Measurements from ENCODE around the gene SUGCT.

GRCh38 chr7:40230101-40230500, 95.3 kb downstream of the SUGCT start:
- no peak for TF ChIP-seq CTCF (IDR thresholded peaks at IDR 0.05; ENCODE audit: borderline replicate concordance, extremely low read depth, low read length, poor library complexity, severe bottlenecking)
- no peak for TF ChIP-seq EZH2 (IDR thresholded peaks at IDR 0.05; ENCODE audit: borderline replicate concordance, low read depth, low read length, severe bottlenecking)

All from DND-41 (cell line).